ENCODE measurements around the gene CARMIL1.

The CARMIL1 gene

DNA sequence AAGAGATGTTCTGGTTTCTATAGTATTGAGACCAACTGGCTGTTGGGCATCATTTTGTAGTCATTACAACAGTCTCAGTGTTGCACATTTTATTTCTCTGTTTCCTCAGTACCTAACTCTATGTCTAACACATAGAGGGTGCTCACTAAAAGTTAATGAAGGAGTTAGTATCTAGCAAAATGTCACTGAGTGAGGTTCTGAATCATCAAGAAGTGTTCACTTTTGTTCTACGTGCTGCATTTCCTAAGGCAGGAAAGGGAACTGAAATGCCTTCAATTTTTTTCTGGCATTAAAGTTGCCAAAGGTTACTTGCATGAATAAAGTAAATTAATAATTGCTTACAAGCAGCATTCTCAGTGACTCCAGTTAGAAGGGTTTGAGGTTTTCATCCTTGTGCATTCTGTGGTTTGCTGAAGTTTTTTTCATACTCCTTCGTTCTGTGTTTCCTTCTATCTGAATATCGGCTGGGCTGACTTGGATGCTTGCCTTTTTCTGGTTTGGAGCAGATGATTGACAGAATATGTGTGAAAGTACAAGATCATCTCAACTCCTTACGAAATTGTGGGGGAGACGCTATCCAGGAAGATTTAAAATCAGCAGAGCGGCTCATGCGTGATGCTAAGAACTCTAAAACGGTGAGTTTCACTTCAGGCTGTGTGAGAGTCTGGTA lies 258.3 kb downstream of the CARMIL1 start:
- TF ChIP-seq JUND (IDR thresholded peaks at IDR 0.05; ENCODE audit: low read depth): no peak
- in situ Hi-C loops (cut with HindIII; ENCODE audit: low pct_unique_long_range_greater_than_20kb, low sequenced_read_pairs): no loop called here
- DNase-seq (ENCODE audit: low read depth in 1 of 2, low spot score in 1 of 2): no peak

- no peak for DNase-seq (ENCODE audit: low read depth in 1 of 2, low spot score in 1 of 2)
- no peak for TF ChIP-seq JUND (IDR thresholded peaks at IDR 0.05; ENCODE audit: low read depth)
- in situ Hi-C loops (cut with HindIII; ENCODE audit: low pct_unique_long_range_greater_than_20kb, low sequenced_read_pairs): no loop called here
Measured at GRCh38 chr6:25541228-25541627, 262.1 kb downstream of the CARMIL1 start.

GRCh38 chr6:25542984-25543910 lies 264.1 kb downstream of the CARMIL1 start:
- in situ Hi-C loops (cut with HindIII; ENCODE audit: low pct_unique_long_range_greater_than_20kb, low sequenced_read_pairs): no loop called here
- TF ChIP-seq JUND (IDR thresholded peaks at IDR 0.05; ENCODE audit: low read depth): no peak
- DNase-seq (ENCODE audit: low read depth in 1 of 2, low spot score in 1 of 2): no peak

GRCh38 chr6:25544833-25545232 lies 265.7 kb downstream of the CARMIL1 start:
- in situ Hi-C loops (cut with HindIII; ENCODE audit: low pct_unique_long_range_greater_than_20kb, low sequenced_read_pairs): no loop called here
- TF ChIP-seq JUND (IDR thresholded peaks at IDR 0.05; ENCODE audit: low read depth): no peak
- no peak for DNase-seq (ENCODE audit: low read depth in 1 of 2, low spot score in 1 of 2)

DNA sequence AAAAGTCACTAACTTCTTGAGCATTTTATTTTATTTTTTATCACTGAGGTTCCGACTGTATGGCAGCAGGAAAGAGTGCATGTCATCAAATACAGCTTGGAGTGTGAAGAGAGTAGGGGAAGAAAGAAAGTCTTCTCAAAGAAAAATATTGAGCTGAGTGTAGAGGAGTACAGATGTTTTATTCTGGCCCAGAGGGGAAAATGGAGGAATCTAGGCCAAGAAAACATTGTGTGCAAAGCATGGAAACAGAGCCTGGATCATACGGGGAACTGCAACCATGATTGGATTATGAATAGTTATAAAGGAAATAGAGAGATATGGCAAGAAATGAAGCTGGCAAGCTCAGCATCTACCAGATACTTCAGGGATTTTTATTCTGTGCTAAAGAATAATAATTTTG lies 268.6 kb downstream of the CARMIL1 start:
- in situ Hi-C loops (cut with HindIII; ENCODE audit: low pct_unique_long_range_greater_than_20kb, low sequenced_read_pairs): no loop called here
- DNase-seq (ENCODE audit: low read depth in 1 of 2, low spot score in 1 of 2): no peak
- TF ChIP-seq JUND (IDR thresholded peaks at IDR 0.05; ENCODE audit: low read depth): no peak

DNA sequence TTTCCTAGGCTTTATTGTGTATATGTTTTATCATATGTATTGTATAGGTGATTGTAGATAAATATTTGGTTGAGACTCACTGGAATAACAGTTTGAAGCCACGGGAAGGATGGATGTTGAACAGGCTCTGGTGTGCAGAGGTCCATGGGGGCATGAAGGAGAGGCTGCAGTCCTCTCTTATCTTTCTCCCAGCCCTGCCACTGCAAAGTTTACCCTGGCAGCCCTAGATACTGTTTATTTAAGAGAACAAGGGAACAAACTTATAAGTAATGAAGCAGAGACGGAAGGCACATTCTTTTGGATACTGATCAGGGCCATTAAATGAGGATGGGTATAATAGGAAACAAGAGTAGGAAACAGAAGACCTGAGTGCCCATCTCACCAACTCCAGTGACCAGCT lies 269.3 kb downstream of the CARMIL1 start:
- TF ChIP-seq JUND (IDR thresholded peaks at IDR 0.05; ENCODE audit: low read depth): no peak
- in situ Hi-C loops (cut with HindIII; ENCODE audit: low pct_unique_long_range_greater_than_20kb, low sequenced_read_pairs): no loop called here
- no peak for DNase-seq (ENCODE audit: low read depth in 1 of 2, low spot score in 1 of 2)

DNA sequence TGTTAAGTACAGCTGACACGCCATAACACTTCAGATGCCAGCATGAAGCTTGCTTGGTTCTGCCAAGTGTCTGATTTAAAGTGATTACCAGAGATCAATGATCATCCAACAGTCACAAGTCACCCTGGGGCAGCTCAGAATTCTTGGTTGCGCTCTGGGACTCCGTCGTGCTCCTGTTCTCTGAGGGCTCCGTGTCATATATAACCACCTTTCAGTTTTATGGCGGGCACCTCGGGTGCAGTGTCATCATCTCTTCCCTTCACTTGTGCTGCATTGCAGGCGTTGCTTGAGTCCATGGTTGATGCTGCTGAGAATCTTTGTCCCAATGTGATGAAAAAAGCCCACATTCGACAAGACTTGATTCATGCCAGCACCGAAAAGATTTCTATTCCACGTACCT lies 271.5 kb downstream of the CARMIL1 start:
- no peak for TF ChIP-seq JUND (IDR thresholded peaks at IDR 0.05; ENCODE audit: low read depth)
- in situ Hi-C loops (cut with HindIII; ENCODE audit: low pct_unique_long_range_greater_than_20kb, low sequenced_read_pairs): no loop called here
- DNase-seq (ENCODE audit: low read depth in 1 of 2, low spot score in 1 of 2): no peak

DNA sequence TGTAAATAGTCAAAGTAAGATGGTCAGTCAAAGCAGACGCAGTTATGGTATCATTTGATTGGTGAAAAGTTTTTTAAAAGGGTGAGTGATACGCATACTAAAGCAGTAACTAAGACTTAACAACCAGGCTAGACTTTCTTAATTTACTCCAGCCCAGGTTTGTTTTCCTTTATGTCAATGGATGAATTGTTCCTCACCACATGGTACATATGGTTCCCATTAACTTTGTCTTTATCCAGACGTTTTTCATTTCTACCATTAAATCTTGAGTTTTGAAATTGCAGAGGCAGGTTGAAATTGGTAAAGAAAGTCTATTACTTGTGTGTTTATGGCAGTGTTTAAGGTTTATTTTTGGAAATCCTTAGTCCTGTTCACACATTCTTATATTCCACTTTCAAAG lies 274.3 kb downstream of the CARMIL1 start:
- in situ Hi-C loops (cut with HindIII; ENCODE audit: low pct_unique_long_range_greater_than_20kb, low sequenced_read_pairs): no loop called here
- no peak for TF ChIP-seq JUND (IDR thresholded peaks at IDR 0.05; ENCODE audit: low read depth)

GRCh38 chr6:25555188-25555587 lies 276.0 kb downstream of the CARMIL1 start:
- TF ChIP-seq JUND (IDR thresholded peaks at IDR 0.05; ENCODE audit: low read depth): no peak
- in situ Hi-C loops (cut with HindIII; ENCODE audit: low pct_unique_long_range_greater_than_20kb, low sequenced_read_pairs): no loop called here
- DNase-seq (ENCODE audit: low read depth in 1 of 2, low spot score in 1 of 2): no peak

More for the DNA sequence above, 274.3 kb downstream of the CARMIL1 start:
- DNase-seq (ENCODE audit: low read depth in 1 of 2, low spot score in 1 of 2): no peak

- in situ Hi-C loops (cut with HindIII; ENCODE audit: low pct_unique_long_range_greater_than_20kb, low sequenced_read_pairs): no loop called here
- DNase-seq (ENCODE audit: low read depth in 1 of 2, low spot score in 1 of 2): peak; percentile 20 to 83
- TF ChIP-seq JUND (IDR thresholded peaks at IDR 0.05; ENCODE audit: low read depth): no peak
Measured at GRCh38 chr6:25556516-25556915, 277.3 kb downstream of the CARMIL1 start.

- TF ChIP-seq JUND (IDR thresholded peaks at IDR 0.05; ENCODE audit: low read depth): peak; percentile 46; the same call in 1 of the 2 replicates
- DNase-seq (ENCODE audit: low read depth in 1 of 2, low spot score in 1 of 2): no peak
- in situ Hi-C loops (cut with HindIII; ENCODE audit: low pct_unique_long_range_greater_than_20kb, low sequenced_read_pairs): no loop called here
Measured at GRCh38 chr6:25558155-25558817, 279.1 kb downstream of the CARMIL1 start.

DNA sequence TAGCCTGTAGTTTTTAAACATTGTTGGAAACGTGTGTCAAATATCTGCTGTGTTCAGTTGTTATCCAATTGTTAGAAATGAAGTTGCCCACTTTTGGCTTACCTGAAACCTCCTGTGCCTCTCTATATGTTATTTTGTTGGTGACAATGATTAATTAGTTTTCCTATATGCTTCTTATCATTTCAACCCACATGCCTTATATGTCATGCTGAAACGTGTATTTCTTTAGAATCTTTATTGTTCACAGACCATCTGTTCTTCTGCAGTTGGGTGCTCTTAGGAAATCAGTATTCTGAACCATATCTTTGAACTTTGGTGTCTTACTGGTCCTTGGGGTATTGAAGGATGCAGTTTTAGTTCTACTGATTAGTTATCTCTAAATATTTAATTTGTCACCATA lies 281.7 kb downstream of the CARMIL1 start:
- in situ Hi-C loops (cut with HindIII; ENCODE audit: low pct_unique_long_range_greater_than_20kb, low sequenced_read_pairs): no loop called here
- no peak for DNase-seq (ENCODE audit: low read depth in 1 of 2, low spot score in 1 of 2)
- no peak for TF ChIP-seq JUND (IDR thresholded peaks at IDR 0.05; ENCODE audit: low read depth)

GRCh38 chr6:25564943-25565342 lies 285.8 kb downstream of the CARMIL1 start:
- in situ Hi-C loops (cut with HindIII; ENCODE audit: low pct_unique_long_range_greater_than_20kb, low sequenced_read_pairs): no loop called here
- no peak for DNase-seq (ENCODE audit: low read depth in 1 of 2, low spot score in 1 of 2)
- no peak for TF ChIP-seq JUND (IDR thresholded peaks at IDR 0.05; ENCODE audit: low read depth)
